ENCODE measurements around the gene PXK. TPM values are rescaled to one million over a fixed set of nuclear protein-coding genes. Genes with fewer than 3 reads are reported as not detected.
A peak's percentile ranks its signal among the peaks of the same experiment; 100 is the strongest.

The PXK gene
- total and polyA plus RNA-seq, 2 donors (not counting 1 experiment from before 2014, with no cell fraction given), result 54.6 to 65.2 TPM

DNA sequence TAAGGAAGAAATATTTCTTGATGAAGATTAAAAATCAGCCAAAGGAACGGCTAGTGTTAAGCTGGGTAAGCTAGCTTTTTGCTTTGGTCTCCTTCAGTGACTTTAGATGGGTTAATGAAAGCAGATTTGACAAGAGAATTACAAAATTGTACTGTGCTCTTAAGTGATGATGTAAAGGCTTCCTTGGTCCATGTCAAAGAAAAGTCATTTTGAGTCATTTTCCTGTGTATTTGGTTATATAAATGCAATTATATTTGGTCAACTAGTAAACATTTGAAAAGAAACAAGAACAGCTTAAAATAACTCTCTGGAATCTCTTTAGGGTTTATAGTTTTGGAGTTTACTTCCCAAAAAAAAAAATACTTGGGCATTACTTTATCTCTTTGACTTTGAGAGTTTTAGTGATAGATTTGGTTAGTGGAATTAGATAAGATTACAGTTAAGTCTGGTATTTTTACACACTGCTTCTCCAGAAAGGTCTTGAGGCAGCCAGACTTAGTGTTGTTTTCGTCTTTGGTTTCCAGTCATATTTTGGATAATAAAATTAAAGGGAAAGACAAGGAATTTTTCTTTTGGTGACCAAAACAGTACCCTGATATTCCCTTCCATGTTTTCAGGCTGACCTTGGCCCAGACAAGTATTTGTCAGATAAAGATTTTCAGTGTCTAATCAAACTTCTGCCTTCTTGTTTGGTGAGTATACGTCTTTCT, 58.6 kb downstream of the PXK start:
- H3K27ac ChIP-seq (ENCODE audit: insufficient read depth, low read length), result no peak overlapping the region
- H2AFZ ChIP-seq (ENCODE audit: low read length), result no peak overlapping the region
- peak in 1 of 2 donors; percentile 56 for DNase-seq (ENCODE audit: low read depth in 2 of 2)
- no peaks in the 10 kb centered on the region for H4K20me1 ChIP-seq (ENCODE audit: control insufficient read depth, extremely low read depth, insufficient read depth, low read length)
- no peak overlapping the region for H3K4me2 ChIP-seq (ENCODE audit: extremely low read depth, insufficient read depth, low read length)
- H3K4me3 ChIP-seq (replicated peaks in 1 of 4; ENCODE audit: control extremely low read depth in 1 of 4, insufficient read depth in 1 of 4, low read depth in 3 of 4, low read length in 4 of 4), result no peak overlapping the region
- no peaks in the 10 kb centered on the region for H3K27me3 ChIP-seq (ENCODE audit: control insufficient read depth, insufficient read depth, low read length)
- H3K79me2 ChIP-seq (ENCODE audit: control insufficient read depth, insufficient read depth, low read length), result no peaks in the 10 kb centered on the region
- H3K9ac ChIP-seq (ENCODE audit: insufficient read depth, low read length), result no peak overlapping the region
- H3K4me1 ChIP-seq (ENCODE audit: control insufficient read depth, extremely low read depth, insufficient read depth, low read length), result peaks cover 25% of the 10 kb centered on the region
- H3K36me3 ChIP-seq (ENCODE audit: control insufficient read depth, insufficient read depth, low read length), result peaks cover 2% of the 10 kb centered on the region
- TF ChIP-seq, protein P1, sequence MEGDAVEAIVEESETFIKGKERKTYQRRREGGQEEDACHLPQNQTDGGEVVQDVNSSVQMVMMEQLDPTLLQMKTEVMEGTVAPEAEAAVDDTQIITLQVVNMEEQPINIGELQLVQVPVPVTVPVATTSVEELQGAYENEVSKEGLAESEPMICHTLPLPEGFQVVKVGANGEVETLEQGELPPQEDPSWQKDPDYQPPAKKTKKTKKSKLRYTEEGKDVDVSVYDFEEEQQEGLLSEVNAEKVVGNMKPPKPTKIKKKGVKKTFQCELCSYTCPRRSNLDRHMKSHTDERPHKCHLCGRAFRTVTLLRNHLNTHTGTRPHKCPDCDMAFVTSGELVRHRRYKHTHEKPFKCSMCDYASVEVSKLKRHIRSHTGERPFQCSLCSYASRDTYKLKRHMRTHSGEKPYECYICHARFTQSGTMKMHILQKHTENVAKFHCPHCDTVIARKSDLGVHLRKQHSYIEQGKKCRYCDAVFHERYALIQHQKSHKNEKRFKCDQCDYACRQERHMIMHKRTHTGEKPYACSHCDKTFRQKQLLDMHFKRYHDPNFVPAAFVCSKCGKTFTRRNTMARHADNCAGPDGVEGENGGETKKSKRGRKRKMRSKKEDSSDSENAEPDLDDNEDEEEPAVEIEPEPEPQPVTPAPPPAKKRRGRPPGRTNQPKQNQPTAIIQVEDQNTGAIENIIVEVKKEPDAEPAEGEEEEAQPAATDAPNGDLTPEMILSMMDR (conservative IDR thresholded peaks at IDR 0.05 in 1 of 2, IDR thresholded peaks at IDR 0.05 in 1 of 2; ENCODE audit: low read depth in 1 of 2, low read length in 2 of 2), result no peak
- no peak for TF ChIP-seq EZH2 (IDR thresholded peaks at IDR 0.05; ENCODE audit: low read length, missing control alignments)
- no peaks in the 10 kb centered on the region for H3K9me3 ChIP-seq (ENCODE audit: control insufficient read depth, insufficient read depth, low read depth, low read length)

DNA sequence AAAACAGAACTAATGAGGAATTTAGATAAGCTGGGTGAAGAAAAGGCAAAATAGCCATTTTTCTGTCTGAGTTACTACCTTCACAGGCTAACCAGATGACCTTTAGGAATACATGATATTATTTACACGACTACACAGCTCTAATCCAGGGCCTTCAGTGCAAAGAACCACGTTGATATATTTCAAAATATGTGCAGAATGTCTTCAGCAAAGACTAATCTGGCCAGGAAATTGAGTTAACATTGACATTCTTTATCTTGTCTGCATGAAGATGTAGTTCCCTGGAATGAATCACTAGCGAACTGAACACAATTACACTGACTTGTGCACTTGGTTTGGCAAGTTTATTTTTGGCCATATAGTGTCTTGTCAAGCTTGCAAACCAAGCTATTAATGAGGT, 59.5 kb downstream of the PXK start:
- no peak overlapping the region for H3K9ac ChIP-seq (ENCODE audit: insufficient read depth, low read length)
- no peaks in the 10 kb centered on the region for H3K9me3 ChIP-seq (ENCODE audit: control insufficient read depth, insufficient read depth, low read depth, low read length)
- H3K4me3 ChIP-seq (replicated peaks in 1 of 4; ENCODE audit: control extremely low read depth in 1 of 4, insufficient read depth in 1 of 4, low read depth in 3 of 4, low read length in 4 of 4), result no peak overlapping the region
- no peak overlapping the region for H3K27ac ChIP-seq (ENCODE audit: insufficient read depth, low read length)
- no peaks in the 10 kb centered on the region for H3K79me2 ChIP-seq (ENCODE audit: control insufficient read depth, insufficient read depth, low read length)
- TF ChIP-seq, protein P1 (conservative IDR thresholded peaks at IDR 0.05 in 1 of 2, IDR thresholded peaks at IDR 0.05 in 1 of 2; ENCODE audit: low read depth in 1 of 2, low read length in 2 of 2), result no peak
- TF ChIP-seq EZH2 (IDR thresholded peaks at IDR 0.05; ENCODE audit: low read length, missing control alignments), result no peak
- no peak overlapping the region for H2AFZ ChIP-seq (ENCODE audit: low read length)
- peak in 1 of 2 donors; percentile 6 for DNase-seq (ENCODE audit: low read depth in 2 of 2)
- peaks cover 3% of the 10 kb centered on the region for H3K36me3 ChIP-seq (ENCODE audit: control insufficient read depth, insufficient read depth, low read length)
- H3K27me3 ChIP-seq (ENCODE audit: control insufficient read depth, insufficient read depth, low read length), result no peaks in the 10 kb centered on the region
- no peak overlapping the region for H3K4me2 ChIP-seq (ENCODE audit: extremely low read depth, insufficient read depth, low read length)
- H3K4me1 ChIP-seq (ENCODE audit: control insufficient read depth, extremely low read depth, insufficient read depth, low read length), result peaks cover 17% of the 10 kb centered on the region
- H4K20me1 ChIP-seq (ENCODE audit: control insufficient read depth, extremely low read depth, insufficient read depth, low read length), result no peaks in the 10 kb centered on the region

DNA sequence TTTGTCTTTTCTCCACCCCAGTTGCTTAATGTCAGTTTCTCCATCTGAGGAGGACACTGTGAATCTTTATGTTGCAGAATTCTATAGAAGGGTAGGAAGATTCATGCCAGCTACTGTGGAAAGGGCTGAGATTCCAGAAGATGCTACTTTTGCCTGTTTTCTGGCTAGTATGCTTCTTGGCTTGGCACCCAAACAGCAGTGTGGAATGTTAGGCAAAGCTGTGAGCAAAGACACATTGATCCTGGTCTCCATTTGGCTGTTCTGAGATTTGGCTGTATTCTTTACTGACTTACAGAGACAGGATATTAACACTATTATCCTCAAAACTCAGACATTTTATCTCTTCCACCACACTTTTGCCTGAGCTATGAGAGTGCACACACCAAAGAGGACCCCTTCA, 61.6 kb downstream of the PXK start:
- Histone ChIP-seq H3K4me3 (replicated peaks in 1 of 4; ENCODE audit: control extremely low read depth in 1 of 4, insufficient read depth in 1 of 4, low read depth in 3 of 4, low read length in 4 of 4) (no peak overlapping the region), H3K9me3 (ENCODE audit: control insufficient read depth, insufficient read depth, low read depth, low read length) (no peaks in the 10 kb centered on the region), H3K79me2 (ENCODE audit: control insufficient read depth, insufficient read depth, low read length) (no peaks in the 10 kb centered on the region), H3K27me3 (ENCODE audit: control insufficient read depth, insufficient read depth, low read length) (no peaks in the 10 kb centered on the region), H3K36me3 (ENCODE audit: control insufficient read depth, insufficient read depth, low read length) (peaks cover 4% of the 10 kb centered on the region), H4K20me1 (ENCODE audit: control insufficient read depth, extremely low read depth, insufficient read depth, low read length) (no peaks in the 10 kb centered on the region), H3K4me1 (ENCODE audit: control insufficient read depth, extremely low read depth, insufficient read depth, low read length) (peaks cover 6% of the 10 kb centered on the region), H3K4me2 (ENCODE audit: extremely low read depth, insufficient read depth, low read length) (no peak overlapping the region), H3K27ac (ENCODE audit: insufficient read depth, low read length) (no peak overlapping the region), H2AFZ (ENCODE audit: low read length) (no peak overlapping the region), H3K9ac (ENCODE audit: insufficient read depth, low read length) (no peak overlapping the region)
- TF ChIP-seq EZH2 (IDR thresholded peaks at IDR 0.05; ENCODE audit: low read length, missing control alignments), result no peak
- TF ChIP-seq, protein P1 (conservative IDR thresholded peaks at IDR 0.05 in 1 of 2, IDR thresholded peaks at IDR 0.05 in 1 of 2; ENCODE audit: low read depth in 1 of 2, low read length in 2 of 2), result no peak
- peak in 1 of 2 donors; percentile 10 for DNase-seq (ENCODE audit: low read depth in 2 of 2)

Data from fibroblast of lung (primary cell).